ENCODE results near the gene TYW3.

DNA sequence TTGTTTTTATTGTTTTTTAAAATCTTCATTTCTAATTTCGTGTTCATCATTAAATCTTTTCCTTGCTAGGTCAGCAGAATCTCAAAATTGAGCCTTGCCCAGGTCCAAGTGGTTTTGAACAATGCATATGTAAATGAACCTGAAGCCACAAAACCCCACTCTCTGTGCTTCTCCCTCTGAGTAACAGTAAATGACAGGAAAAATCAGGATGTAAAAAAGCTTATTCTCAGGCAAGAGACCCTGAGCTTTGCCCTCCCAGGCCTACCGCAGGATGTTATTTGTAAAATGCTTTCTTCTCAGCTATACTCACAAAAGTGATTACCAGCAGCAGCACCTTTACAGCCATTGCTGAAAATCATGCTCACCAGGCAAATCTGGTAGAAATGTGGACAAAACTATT is 47.6 kb downstream of the TYW3 start:
- TF ChIP-seq, protein P1, sequence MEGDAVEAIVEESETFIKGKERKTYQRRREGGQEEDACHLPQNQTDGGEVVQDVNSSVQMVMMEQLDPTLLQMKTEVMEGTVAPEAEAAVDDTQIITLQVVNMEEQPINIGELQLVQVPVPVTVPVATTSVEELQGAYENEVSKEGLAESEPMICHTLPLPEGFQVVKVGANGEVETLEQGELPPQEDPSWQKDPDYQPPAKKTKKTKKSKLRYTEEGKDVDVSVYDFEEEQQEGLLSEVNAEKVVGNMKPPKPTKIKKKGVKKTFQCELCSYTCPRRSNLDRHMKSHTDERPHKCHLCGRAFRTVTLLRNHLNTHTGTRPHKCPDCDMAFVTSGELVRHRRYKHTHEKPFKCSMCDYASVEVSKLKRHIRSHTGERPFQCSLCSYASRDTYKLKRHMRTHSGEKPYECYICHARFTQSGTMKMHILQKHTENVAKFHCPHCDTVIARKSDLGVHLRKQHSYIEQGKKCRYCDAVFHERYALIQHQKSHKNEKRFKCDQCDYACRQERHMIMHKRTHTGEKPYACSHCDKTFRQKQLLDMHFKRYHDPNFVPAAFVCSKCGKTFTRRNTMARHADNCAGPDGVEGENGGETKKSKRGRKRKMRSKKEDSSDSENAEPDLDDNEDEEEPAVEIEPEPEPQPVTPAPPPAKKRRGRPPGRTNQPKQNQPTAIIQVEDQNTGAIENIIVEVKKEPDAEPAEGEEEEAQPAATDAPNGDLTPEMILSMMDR (IDR thresholded peaks at IDR 0.05), result no peak
- TF ChIP-seq EZH2phosphoT487 (IDR thresholded peaks at IDR 0.05) (no peak), EZH2 (IDR thresholded peaks at IDR 0.05) (no peak)
